Stimulated activated CD4-positive, alpha-beta T cell treated with anti-CD3 and anti-CD28 coated beads, Interleukin-15, amount 100 ng/mL, for 48 hours (primary cell): Measurements from ENCODE around the gene ARG2.
A peak's percentile ranks its signal among the peaks of the same experiment; 100 is the strongest.

Experiments used
- DNase-seq, 2 donors: peaks; one replicate each; pipeline ENCODE4 v3.0.0-alpha.2; 2020; ENCODE audit warnings: low read depth in 2 of 2

The ARG2 gene

DNA sequence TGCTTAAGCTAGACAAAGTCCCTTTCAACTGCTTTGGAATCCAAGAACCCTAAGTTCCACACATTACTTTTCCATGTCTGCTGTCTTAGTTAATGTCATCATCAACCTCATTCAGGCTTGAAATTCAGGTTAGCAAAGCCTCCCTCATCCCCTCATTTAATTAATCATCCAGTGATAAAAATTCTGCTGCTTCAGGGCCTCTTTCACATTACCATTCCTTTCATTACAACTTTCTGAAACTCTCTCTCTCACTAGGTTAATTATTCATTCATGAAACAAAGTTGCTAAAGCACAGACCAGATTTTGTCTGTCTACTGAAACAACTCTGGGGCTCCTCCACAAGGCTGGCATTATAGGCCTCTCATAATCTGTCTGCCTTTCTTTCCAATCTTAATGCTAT is 64.1 kb downstream of the ARG2 start:
- DNase-seq, result no peak

DNA sequence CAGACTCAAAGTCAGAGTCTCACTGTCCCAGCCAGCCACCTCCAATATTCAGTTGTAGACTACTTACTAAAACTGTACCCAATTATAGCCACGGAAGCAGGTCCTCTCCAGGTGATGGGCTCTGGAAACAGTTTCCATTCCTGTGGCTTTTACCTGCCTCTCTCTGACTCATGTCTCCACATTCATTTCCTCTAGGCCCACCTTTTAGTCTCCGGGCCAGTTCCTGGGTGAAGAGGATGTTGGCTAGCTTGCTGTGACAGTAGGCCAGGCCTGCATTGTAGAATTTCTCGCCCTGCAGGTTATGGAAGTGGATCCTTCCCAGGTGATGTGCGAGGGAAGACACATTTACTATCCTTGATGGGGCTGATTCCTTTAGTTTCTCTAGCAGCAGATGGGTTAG is 70.3 kb downstream of the ARG2 start:
- DNase-seq, result no peak

DNA sequence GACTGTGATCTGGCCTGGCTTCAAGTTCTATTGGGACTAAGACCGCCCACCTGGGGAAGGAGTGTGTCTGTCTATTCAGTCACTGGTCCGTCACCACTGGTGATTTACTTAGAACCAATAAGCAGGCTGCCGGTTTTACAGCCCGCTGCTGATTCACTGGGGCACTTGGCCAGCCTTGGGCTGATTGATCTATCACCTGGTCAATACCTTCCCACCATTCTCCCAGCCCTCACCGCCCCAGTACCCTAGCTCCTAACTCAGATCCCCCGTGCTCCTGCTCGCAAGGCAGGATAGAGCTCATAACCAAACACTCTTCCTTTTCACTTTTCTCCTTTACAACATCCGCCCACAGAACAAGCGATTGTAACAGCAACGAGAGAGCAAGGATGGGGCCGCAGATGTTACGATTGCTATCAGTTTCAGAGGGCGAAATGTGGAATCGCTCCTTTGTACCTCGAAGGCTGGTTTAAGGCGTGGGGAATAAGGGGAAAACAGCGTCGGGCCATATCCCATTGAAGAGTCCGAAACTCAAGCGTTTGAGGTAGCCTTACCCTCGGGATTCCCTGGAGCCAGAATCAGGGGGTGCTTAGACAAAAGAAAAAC is 75.2 kb downstream of the ARG2 start:
- DNase-seq, result peak; percentile 62 to 74

DNA sequence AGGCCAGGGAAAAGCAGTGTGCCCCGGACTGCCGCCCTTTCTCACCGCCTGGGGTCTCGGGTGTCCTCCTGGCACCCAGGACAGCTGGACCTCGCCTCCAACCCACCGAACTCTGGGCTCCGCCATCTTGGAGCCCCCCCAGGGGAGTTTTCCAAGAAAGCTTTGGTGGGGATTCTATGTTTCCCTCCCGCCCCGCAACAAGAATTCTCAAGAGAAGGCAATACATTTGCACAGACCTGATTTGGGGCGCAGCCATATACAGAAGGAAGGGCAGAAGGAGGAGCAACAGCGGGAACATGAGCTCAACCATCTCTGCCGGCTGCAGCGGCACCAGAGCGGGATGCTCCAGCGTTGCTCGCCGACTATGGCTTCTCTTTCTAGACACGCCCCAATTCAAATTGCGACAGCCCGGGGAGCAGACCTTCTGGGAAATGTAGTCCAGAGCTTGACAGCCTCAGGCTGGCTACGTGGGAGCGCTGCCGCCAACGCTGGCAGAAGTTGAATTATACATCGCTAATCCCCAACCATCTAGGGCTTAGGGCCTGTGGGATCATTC is 75.8 kb downstream of the ARG2 start, which contains the start of gene RDH11:
RDH11 (minus strand) TSS at position 371 of the 556 bp plus-strand sequence; CDS start at position 310, 61 bp downstream.
- DNase-seq, result peak; percentile 78 to 79

DNA sequence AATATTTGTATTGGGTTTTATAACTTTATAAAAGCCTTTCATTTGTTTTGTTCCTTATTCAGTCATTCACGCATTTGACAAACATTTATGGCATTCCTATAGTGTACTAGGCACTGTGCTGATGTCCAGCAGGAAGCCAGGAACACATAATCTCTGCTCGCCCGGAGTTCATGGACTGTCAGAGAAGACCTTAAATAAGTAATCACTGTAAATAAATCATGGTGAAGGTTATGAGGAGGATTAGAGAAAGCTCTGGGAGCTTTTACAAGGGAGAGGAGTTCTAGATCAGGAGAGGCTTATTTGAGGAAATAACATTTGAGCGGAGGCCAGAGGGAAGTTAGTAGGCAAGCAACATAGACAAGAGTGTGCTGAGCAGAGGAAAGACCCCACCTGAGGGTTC is 77.3 kb downstream of the ARG2 start:
- DNase-seq, result no peak

DNA sequence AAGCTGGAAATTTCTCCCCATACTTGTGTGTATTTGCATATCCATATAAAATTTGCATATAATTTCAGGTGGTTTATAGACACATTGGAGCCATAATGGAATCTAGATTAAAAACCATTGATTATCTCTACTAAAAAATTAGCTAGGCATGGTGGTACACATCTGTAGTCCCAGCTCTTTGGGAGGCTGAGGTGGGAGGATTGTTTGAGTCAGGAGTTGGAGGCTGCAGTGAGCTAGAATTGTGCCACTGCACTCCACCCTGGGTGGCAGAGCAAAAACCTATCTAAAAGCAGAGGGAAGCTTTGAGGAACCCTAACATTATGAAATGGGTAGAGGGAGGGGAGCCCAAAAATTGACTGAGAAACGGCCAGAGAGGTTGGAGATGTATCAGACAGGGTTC is 78.5 kb downstream of the ARG2 start:
- DNase-seq, result no peak
